Upper lobe of left lung (tissue), 6 donors: ENCODE measurements around the gene PKIB. TPM values are rescaled to one million over a fixed set of nuclear protein-coding genes. Genes with fewer than 3 reads are reported as not detected.
A peak's percentile ranks its signal among the peaks of the same experiment; 100 is the strongest.

Experiments
- ATAC-seq, 2 donors: fragments of 200-7000 bp; cut with Tn5 transposase; one replicate each; pipeline ENCODE4 v1.9.1; 2022; ENCODE audit warnings: mild to moderate bottlenecking in 2 of 2, moderate library complexity in 2 of 2; ENCODE audit not compliant: low FRiP score in 2 of 2
- DNase-seq, 2 donors: peaks; one replicate each; pipeline ENCODE4 v3.0.0-alpha.2; 2019 to 2020
- H3K27ac ChIP-seq, 4 donors: fragments of 200-600 bp; sonication (generic); one replicate each; pipeline ENCODE4 v1.5.1; 2016 to 2019
- H3K27me3 ChIP-seq, 4 donors: fragments of 200-600 bp; sonication (generic); one replicate each; pipeline ENCODE4 v1.5.1; 2017 to 2019
- H3K36me3 ChIP-seq, 4 donors: fragments of 200-600 bp; sonication (generic); one replicate each; pipeline ENCODE4 v1.5.1; 2016 to 2019
- H3K4me1 ChIP-seq, 4 donors: fragments of 200-600 bp; sonication (generic); one replicate each; pipeline ENCODE4 v1.5.1; 2018 to 2019
- H3K4me3 ChIP-seq, 4 donors: fragments of 200-600 bp; sonication (generic); one replicate each; pipeline ENCODE4 v1.5.1; 2017 to 2019; ENCODE audit warnings: mild to moderate bottlenecking in 2 of 4, moderate library complexity in 1 of 4
- H3K9me3 ChIP-seq, 4 donors: fragments of 200-600 bp; sonication (generic); one replicate each; pipeline ENCODE4 v1.5.1; 2018 to 2019
- CTCF ChIP-seq, 6 experiments: fragments of 450-650 bp in 4 of 6; fragments of 200-600 bp in 2 of 6; sonication (generic) in 2 of 6; IDR thresholded peaks; one replicate each; pipeline ENCODE4 v1.5.1; 2016 to 2019; ENCODE audit warnings: antibody characterized with exemption in 6 of 6
- EP300 ChIP-seq, 4 donors: sonication (generic); formaldehyde crosslinking; IDR thresholded peaks; one replicate each; pipeline ENCODE4 v1.5.1; 2017; ENCODE audit warnings: antibody characterized with exemption in 4 of 4, control low read depth in 2 of 4
- POLR2A ChIP-seq, 4 donors: fragments of 450-650 bp; IDR thresholded peaks; one replicate each; pipeline ENCODE4 v1.5.1; 2016 to 2017; ENCODE audit warnings: antibody characterized with exemption in 4 of 4, mild to moderate bottlenecking in 2 of 4
- POLR2AphosphoS5 ChIP-seq, 2 donors: sonication (generic); formaldehyde crosslinking; IDR thresholded peaks; one replicate each; pipeline ENCODE4 v1.5.1; 2017; ENCODE audit warnings: antibody characterized with exemption in 2 of 2
- WGBS, 2 donors: methylation state at CpG; one replicate each; pipeline ENCODE4 v1.1.5; 2017 to 2018; 5-methylcytosine and 5-hydroxymethylcytosine counted together
- total RNA-seq, 6 donors: library from RNA; depleted of rRNA in 4 of 6; stranded (reverse); fragments of >200 nt in 4 of 6; gene quantifications; one replicate each; pipeline versions ENCODE4 v1.1.0 to v1.2.1, GENCODE V29; 2016 to 2021
- donor health status: DM: no; HTN: no; CAD: no; lungs with moderate emphysema.
- donor health status: DM: no; HTN: yes; CAD: no; lungs with severe emphysema.

The PKIB gene
- total RNA-seq, 6 donors from 2014 or later: 1.0 to 16.1 (median 3.5) TPM; not detected in 1

- ATAC-seq: peak in 1 of 2 donors; percentile 12
- 74 to 84% methylated on average over 1 of the region's 1 CpG for WGBS, 2 donors
Measured at GRCh38 chr6:122673343-122673961, 63.2 kb downstream of the PKIB start.

GRCh38 chr6:122676146-122676545 is 65.9 kb downstream of the PKIB start:
- H3K4me1 ChIP-seq: no peaks in the 10 kb centered on the region
- no peaks in the 10 kb centered on the region for H3K27me3 ChIP-seq
- no peak overlapping the region for H3K4me3 ChIP-seq
- no peak for DNase-seq
- WGBS, 2 donors: 70 to 95% methylated on average over 1 of the region's 1 CpG
- H3K9me3 ChIP-seq: no peaks in the 10 kb centered on the region
- no peak overlapping the region for H3K27ac ChIP-seq
- TF ChIP-seq POLR2AphosphoS5 (IDR thresholded peaks at IDR 0.05): no peak
- no peak for TF ChIP-seq CTCF (IDR thresholded peaks at IDR 0.05)
- no peak for TF ChIP-seq EP300 (IDR thresholded peaks at IDR 0.05)
- TF ChIP-seq POLR2A (IDR thresholded peaks at IDR 0.05): no peak
- no peak for ATAC-seq
- no peaks in the 10 kb centered on the region for H3K36me3 ChIP-seq

More at GRCh38 chr6:122673343-122673961, 63.2 kb downstream of the PKIB start:
- no peak overlapping the region for H3K4me3 ChIP-seq
- DNase-seq: no peak
- TF ChIP-seq POLR2A (IDR thresholded peaks at IDR 0.05) (no peak), CTCF (IDR thresholded peaks at IDR 0.05) (no peak), EP300 (IDR thresholded peaks at IDR 0.05) (no peak), POLR2AphosphoS5 (IDR thresholded peaks at IDR 0.05) (no peak)
- H3K9me3 ChIP-seq: no peaks in the 10 kb centered on the region
- H3K4me1 ChIP-seq: no peaks in the 10 kb centered on the region
- H3K36me3 ChIP-seq: no peaks in the 10 kb centered on the region
- no peak overlapping the region for H3K27ac ChIP-seq
- no peaks in the 10 kb centered on the region for H3K27me3 ChIP-seq

GRCh38 chr6:122676688-122677087 is 66.5 kb downstream of the PKIB start:
- no peaks in the 10 kb centered on the region for H3K27me3 ChIP-seq
- H3K4me1 ChIP-seq: no peaks in the 10 kb centered on the region
- DNase-seq: no peak
- H3K4me3 ChIP-seq: no peak overlapping the region
- WGBS, 2 donors: 68 to 74% methylated on average over 2 of the region's 2 CpGs
- TF ChIP-seq EP300 (IDR thresholded peaks at IDR 0.05) (no peak), POLR2AphosphoS5 (IDR thresholded peaks at IDR 0.05) (no peak), POLR2A (IDR thresholded peaks at IDR 0.05) (no peak), CTCF (IDR thresholded peaks at IDR 0.05) (no peak)
- H3K27ac ChIP-seq: no peak overlapping the region
- H3K9me3 ChIP-seq: no peaks in the 10 kb centered on the region
- no peak for ATAC-seq
- no peaks in the 10 kb centered on the region for H3K36me3 ChIP-seq

- no peaks in the 10 kb centered on the region for H3K4me1 ChIP-seq
- no peak overlapping the region for H3K4me3 ChIP-seq
- TF ChIP-seq CTCF (IDR thresholded peaks at IDR 0.05) (no peak), POLR2AphosphoS5 (IDR thresholded peaks at IDR 0.05) (no peak), EP300 (IDR thresholded peaks at IDR 0.05) (no peak), POLR2A (IDR thresholded peaks at IDR 0.05) (no peak)
- DNase-seq (no peak), ATAC-seq (no peak)
- H3K36me3 ChIP-seq: no peaks in the 10 kb centered on the region
- H3K9me3 ChIP-seq: no peaks in the 10 kb centered on the region
- H3K27ac ChIP-seq: no peak overlapping the region
- no peaks in the 10 kb centered on the region for H3K27me3 ChIP-seq
- 88 to 94% methylated on average over 1 of the region's 1 CpG for WGBS, 2 donors
Measured at GRCh38 chr6:122677406-122677805, 67.2 kb downstream of the PKIB start.

- no peak for TF ChIP-seq CTCF (IDR thresholded peaks at IDR 0.05)
- TF ChIP-seq POLR2A (IDR thresholded peaks at IDR 0.05): no peak
- TF ChIP-seq POLR2AphosphoS5 (IDR thresholded peaks at IDR 0.05): no peak
- TF ChIP-seq EP300 (IDR thresholded peaks at IDR 0.05): no peak
Measured at GRCh38 chr6:122678841-122679240, 68.6 kb downstream of the PKIB start.

More at GRCh38 chr6:122678841-122679240, 68.6 kb downstream of the PKIB start:
- no peaks in the 10 kb centered on the region for H3K4me1 ChIP-seq
- DNase-seq (no peak), ATAC-seq (no peak)
- no peak overlapping the region for H3K27ac ChIP-seq
- H3K4me3 ChIP-seq: no peak overlapping the region
- no peaks in the 10 kb centered on the region for H3K36me3 ChIP-seq
- H3K27me3 ChIP-seq: no peaks in the 10 kb centered on the region
- H3K9me3 ChIP-seq: no peaks in the 10 kb centered on the region
- 69 to 70% methylated on average over 3 of the region's 3 CpGs for WGBS, 2 donors
